SU-DHL-6 (cell line): Measurements from ENCODE around the gene EFCAB8.

Experiments used
- H2AFZ ChIP-seq: fragments of 200-600 bp; sonication (generic); 2 replicates; pipeline ENCODE4 v1.6.1; 2014; ENCODE audit warnings: low read depth, mild to moderate bottlenecking, moderate library complexity, mixed read lengths, antibody characterized with exemption, low read length; ENCODE audit not compliant: severe bottlenecking
- H3F3A ChIP-seq: fragments of 200-600 bp; shearing (Covaris generic); 2 replicates; pipeline ENCODE4 v1.6.0; 2016; ENCODE audit warnings: antibody characterized with exemption, mild to moderate bottlenecking; ENCODE audit not compliant: insufficient read depth
- H3K27ac ChIP-seq: fragments of 200-600 bp; sonication (generic); 2 replicates; pipeline ENCODE4 v1.5.1; 2016; ENCODE audit warnings: low read depth, mild to moderate bottlenecking, low read length, moderate library complexity, mixed read lengths
- H3K27me3 ChIP-seq: fragments of 200-600 bp; sonication (generic), shearing (Covaris generic); 2 replicates; pipeline ENCODE4 v1.6.0; 2014; ENCODE audit warnings: mild to moderate bottlenecking, low read length
- H3K36me3 ChIP-seq: fragments of 200-600 bp; sonication (generic); 2 replicates; pipeline ENCODE4 v1.6.1; 2014; ENCODE audit warnings: mild to moderate bottlenecking, low read length, mixed read lengths
- H3K4me2 ChIP-seq: fragments of 300-600, 200-600 bp; shearing (Covaris generic), sonication (generic); 2 replicates; pipeline ENCODE4 v1.6.0; 2014; ENCODE audit warnings: low read length, low read depth, mild to moderate bottlenecking; ENCODE audit not compliant: poor library complexity, severe bottlenecking
- H3K4me3 ChIP-seq: fragments of 200-600 bp; sonication (generic); 2 replicates; pipeline ENCODE4 v1.5.1; 2014; ENCODE audit warnings: antibody characterized with exemption, low read length, mild to moderate bottlenecking, mixed read lengths; ENCODE audit not compliant: insufficient read depth, poor library complexity, severe bottlenecking
- H3K79me2 ChIP-seq: fragments of 200-600 bp; sonication (generic); 2 replicates; pipeline ENCODE4 v1.6.1; 2014; ENCODE audit warnings: mild to moderate bottlenecking, low read length, moderate library complexity; ENCODE audit not compliant: insufficient read depth
- H3K9ac ChIP-seq: fragments of 200-600 bp; sonication (generic); 2 replicates; pipeline ENCODE4 v1.7.0; 2014; ENCODE audit warnings: mild to moderate bottlenecking, low read length
- H3K9me2 ChIP-seq: fragments of 200-600 bp; sonication (generic); replicated peaks from 2 replicates; pipeline ENCODE4 v1.6.1; 2014; ENCODE audit warnings: low read length; ENCODE audit not compliant: insufficient read depth
- H3K9me3 ChIP-seq: fragments of 200-600 bp; sonication (generic); 2 replicates; pipeline ENCODE4 v1.6.1; 2014; ENCODE audit warnings: low read length, mixed read lengths; ENCODE audit not compliant: insufficient read depth
- H4K20me1 ChIP-seq: fragments of 200-600 bp; sonication (generic); 2 replicates; pipeline ENCODE4 v1.6.1; 2014; ENCODE audit warnings: low read depth, mild to moderate bottlenecking, antibody characterized with exemption, low read length, moderate library complexity, mixed read lengths
- EZH2phosphoT487 ChIP-seq: fragments of 200-600 bp; sonication (generic), shearing (Covaris generic); conservative IDR thresholded peaks from 2 replicates; pipeline ENCODE4 v1.6.1; 2018; ENCODE audit warnings: mild to moderate bottlenecking, antibody characterized with exemption, low read length, moderate library complexity, mixed read lengths
- TF ChIP-seq, protein P1 (sequence below): fragments of 200-600 bp; sonication (generic); IDR thresholded peaks from one replicate; pipeline ENCODE4 v1.5.1; 2017; ENCODE audit warnings: antibody characterized with exemption, mild to moderate bottlenecking, low read length, moderate library complexity; ENCODE audit not compliant: insufficient read depth, poor library complexity, severe bottlenecking

EFCAB8 gene

DNA sequence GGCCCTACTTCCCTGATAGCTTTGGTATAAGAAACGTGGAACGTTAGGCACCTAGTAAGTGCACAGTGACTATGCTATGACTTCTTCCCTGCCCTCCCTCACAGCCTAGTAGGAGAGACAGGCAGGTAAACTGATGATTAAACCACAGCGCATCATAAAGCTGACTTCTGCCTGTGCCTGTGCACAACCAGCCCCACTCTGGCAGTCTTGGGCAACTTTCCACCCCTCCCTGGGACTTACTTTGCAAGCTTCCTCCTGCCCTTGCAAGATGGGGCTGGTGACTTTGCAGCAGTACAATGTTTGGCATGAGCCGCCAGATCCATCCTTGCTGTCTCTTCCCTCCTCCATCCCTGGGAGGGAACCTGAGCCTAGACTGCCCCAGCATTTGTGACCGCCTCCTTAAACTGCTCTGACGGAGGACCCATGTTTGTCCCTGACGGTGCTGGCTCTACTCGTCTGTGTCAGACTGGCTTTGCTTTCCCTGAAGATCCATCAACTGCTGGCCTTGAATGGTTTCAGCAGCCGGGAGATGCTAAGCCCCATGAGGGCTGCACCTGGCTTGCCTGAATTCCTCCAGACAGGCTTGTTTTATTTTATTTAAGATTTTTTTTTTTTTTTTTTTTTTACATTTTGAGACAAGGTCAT is 36.1 kb downstream of the EFCAB8 start:
- Histone ChIP-seq H4K20me1 (no peaks in the 10 kb centered on the region), H3K9me2 (no peaks in the 10 kb centered on the region), H3K36me3 (no peaks in the 10 kb centered on the region), H3K27me3 (no peaks in the 10 kb centered on the region), H3F3A (no peaks in the 10 kb centered on the region), H3K4me2 (no peak overlapping the region), H3K4me3 (no peak overlapping the region), H3K27ac (no peak overlapping the region), H2AFZ (no peak overlapping the region), H3K9me3 (no peaks in the 10 kb centered on the region), H3K9ac (no peak overlapping the region), H3K79me2 (no peaks in the 10 kb centered on the region)
- TF ChIP-seq, protein P1, sequence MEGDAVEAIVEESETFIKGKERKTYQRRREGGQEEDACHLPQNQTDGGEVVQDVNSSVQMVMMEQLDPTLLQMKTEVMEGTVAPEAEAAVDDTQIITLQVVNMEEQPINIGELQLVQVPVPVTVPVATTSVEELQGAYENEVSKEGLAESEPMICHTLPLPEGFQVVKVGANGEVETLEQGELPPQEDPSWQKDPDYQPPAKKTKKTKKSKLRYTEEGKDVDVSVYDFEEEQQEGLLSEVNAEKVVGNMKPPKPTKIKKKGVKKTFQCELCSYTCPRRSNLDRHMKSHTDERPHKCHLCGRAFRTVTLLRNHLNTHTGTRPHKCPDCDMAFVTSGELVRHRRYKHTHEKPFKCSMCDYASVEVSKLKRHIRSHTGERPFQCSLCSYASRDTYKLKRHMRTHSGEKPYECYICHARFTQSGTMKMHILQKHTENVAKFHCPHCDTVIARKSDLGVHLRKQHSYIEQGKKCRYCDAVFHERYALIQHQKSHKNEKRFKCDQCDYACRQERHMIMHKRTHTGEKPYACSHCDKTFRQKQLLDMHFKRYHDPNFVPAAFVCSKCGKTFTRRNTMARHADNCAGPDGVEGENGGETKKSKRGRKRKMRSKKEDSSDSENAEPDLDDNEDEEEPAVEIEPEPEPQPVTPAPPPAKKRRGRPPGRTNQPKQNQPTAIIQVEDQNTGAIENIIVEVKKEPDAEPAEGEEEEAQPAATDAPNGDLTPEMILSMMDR: no peak
- no peak for TF ChIP-seq EZH2phosphoT487

DNA sequence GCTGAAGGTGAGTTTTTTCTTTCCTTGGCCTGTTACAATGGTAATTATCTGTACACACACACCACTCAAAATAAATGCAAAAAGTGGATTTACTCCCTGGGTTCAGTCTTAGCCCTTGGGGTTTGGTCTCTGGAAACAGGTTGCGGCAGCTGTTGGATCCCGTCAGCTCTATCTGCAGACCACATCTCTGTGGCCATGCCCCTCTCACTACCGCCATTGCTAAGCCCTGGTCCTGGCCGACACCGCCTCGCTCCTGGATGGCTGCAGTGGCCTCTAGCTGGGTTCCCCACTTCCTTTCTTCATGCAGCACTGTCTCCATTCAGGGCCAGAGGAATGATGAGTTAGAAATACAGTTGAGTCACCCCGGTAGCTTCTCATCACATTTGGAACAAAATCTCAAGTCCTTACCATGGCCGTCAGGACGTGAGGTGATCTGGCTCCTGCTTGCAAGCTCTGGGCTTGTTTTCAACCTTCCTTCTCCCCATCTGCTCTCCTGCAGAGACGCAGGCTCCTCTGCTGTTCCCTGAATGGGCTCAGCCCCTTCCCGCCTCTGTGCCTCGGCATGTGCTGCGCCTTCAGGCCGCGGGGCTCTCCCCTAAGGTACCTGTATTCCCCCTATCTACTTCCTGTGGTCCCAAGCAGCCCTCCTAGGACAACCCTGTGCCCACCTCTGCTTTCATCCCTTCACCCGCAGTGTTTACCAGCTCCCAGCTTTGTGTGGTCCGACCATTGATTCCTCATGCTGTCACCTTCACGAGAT is 38.0 kb downstream of the EFCAB8 start:
- Histone ChIP-seq H4K20me1 (no peaks in the 10 kb centered on the region), H2AFZ (no peak overlapping the region), H3K9ac (no peak overlapping the region), H3K36me3 (no peaks in the 10 kb centered on the region), H3K4me2 (no peak overlapping the region), H3K9me3 (no peaks in the 10 kb centered on the region), H3K27me3 (no peaks in the 10 kb centered on the region), H3K9me2 (no peaks in the 10 kb centered on the region), H3K79me2 (no peaks in the 10 kb centered on the region), H3K27ac (no peak overlapping the region), H3K4me3 (no peak overlapping the region), H3F3A (no peaks in the 10 kb centered on the region)
- TF ChIP-seq EZH2phosphoT487: no peak
- TF ChIP-seq, protein P1: no peak

DNA sequence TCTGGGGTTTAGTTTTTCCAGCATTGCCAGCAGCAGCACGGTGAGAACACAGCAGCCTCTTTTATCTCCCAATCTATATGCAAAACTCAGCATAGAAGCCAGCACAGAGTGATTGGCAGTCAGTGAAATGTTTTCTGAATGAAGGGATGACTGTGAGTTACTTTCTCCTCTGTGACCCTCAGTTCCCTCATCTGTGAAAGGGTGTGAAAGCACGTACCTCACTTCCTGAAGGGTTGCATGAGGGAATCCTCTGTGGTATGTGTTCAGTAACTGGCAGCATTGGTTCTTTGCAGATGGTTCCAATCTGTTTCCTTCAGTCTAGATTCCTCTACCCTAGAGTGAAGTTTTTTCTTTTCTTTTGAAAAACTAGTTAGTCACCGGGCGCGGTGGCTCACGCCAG is 40.0 kb downstream of the EFCAB8 start:
- H3K27me3 ChIP-seq: no peaks in the 10 kb centered on the region
- no peaks in the 10 kb centered on the region for H3F3A ChIP-seq
- no peak overlapping the region for H3K9ac ChIP-seq

More for the DNA sequence above, 40.0 kb downstream of the EFCAB8 start:
- Histone ChIP-seq H3K4me2 (no peak overlapping the region), H3K9me3 (no peaks in the 10 kb centered on the region), H3K4me3 (no peak overlapping the region), H2AFZ (no peak overlapping the region), H3K27ac (no peak overlapping the region), H4K20me1 (no peaks in the 10 kb centered on the region), H3K79me2 (no peaks in the 10 kb centered on the region), H3K9me2 (no peaks in the 10 kb centered on the region), H3K36me3 (no peaks in the 10 kb centered on the region)
- TF ChIP-seq EZH2phosphoT487: no peak
- TF ChIP-seq, protein P1: no peak
